ENCODE data around the gene FBXL14. TPM values are rescaled to one million over a fixed set of nuclear protein-coding genes. Genes with fewer than 3 reads are reported as not detected.

The FBXL14 gene
- total and polyA plus RNA-seq, 9 of the 15 experiments (the other 6 are each of a cell fraction or from before 2014, with no cell fraction given), result 0.13 to 9.8 (median 3.3) TPM

GRCh38 chr12:1584326-1584725, 10.1 kb downstream of the FBXL14 start:
- Histone ChIP-seq H3K27ac (ENCODE audit: extremely low read depth, low read depth, low read length) (no peak overlapping the region), H3K36me3 (ENCODE audit: control insufficient read depth, insufficient read depth, low read length) (no peaks in the 10 kb centered on the region), H3K4me2 (ENCODE audit: insufficient read depth, low read length) (no peak overlapping the region), H3K27me3 (ENCODE audit: control insufficient read depth in 2 of 2, insufficient read depth in 2 of 2, low read length in 2 of 2) (no peaks in the 10 kb centered on the region), H3K4me3 (no peak overlapping the region), H3K9me1 (ENCODE audit: control insufficient read depth, insufficient read depth, low read length) (no peaks in the 10 kb centered on the region), H3K79me2 (ENCODE audit: control insufficient read depth, insufficient read depth, low read length) (no peaks in the 10 kb centered on the region; the same call in 2 of the 3 replicates), H4K20me1 (replicated peaks; ENCODE audit: control insufficient read depth, insufficient read depth, low read length) (no peaks in the 10 kb centered on the region), H3K9me3 (replicated peaks; ENCODE audit: control insufficient read depth, insufficient read depth, low read depth, low read length) (no peaks in the 10 kb centered on the region), H3K4me1 (replicated peaks in 1 of 2; ENCODE audit: control insufficient read depth in 2 of 2, insufficient read depth in 2 of 2, low read length in 2 of 2) (peaks cover 0 to 2% of the 10 kb centered on the region in 2 experiments; a peak in 2 of 5 replicates), H2AFZ (ENCODE audit: low read depth, low read length) (no peak overlapping the region), H3K9ac (ENCODE audit: insufficient read depth in 1 of 2, low read depth in 2 of 2, low read length in 2 of 2) (no peak overlapping the region)
- 76% methylated on average over 4 of the region's 4 CpGs for WGBS (ENCODE audit: insufficient coverage, low coverage, missing lambda C conversion rate)
- no TSS peak for BruUV-seq (replicated peaks)
- in situ Hi-C loops (cut with MboI) (loop anchor here (25.0 kb wide), 2 partner anchors 297 to 1022 kb away; no protein-coding TSS in a partner anchor), intact Hi-C loops (cut with micrococcal nuclease) (no loop called here)
- DNase-seq (ENCODE audit: extremely low read depth in 1 of 4, low spot score in 3 of 4) (no peak), FAIRE-seq (no peak), ATAC-seq (no peak)
- ChIA-PET POLR2A (interaction anchor here (1.7 kb wide), 1 partner anchor 467 kb away, joined by 14 read pairs; no protein-coding TSS in a partner anchor), CTCF (ENCODE audit: low intra/inter-chr PET ratio) (interaction anchor here (0.6 to 2.9 kb wide), 3 partner anchors 305 to 1112 kb away, joined by 4 to 25 read pairs (median 4); no protein-coding TSS in a partner anchor)
- no peak for TF ChIP-seq BCL6 (CRISPR knock-in tag; IDR thresholded peaks at IDR 0.05)
- TF ChIP-seq, protein P1, sequence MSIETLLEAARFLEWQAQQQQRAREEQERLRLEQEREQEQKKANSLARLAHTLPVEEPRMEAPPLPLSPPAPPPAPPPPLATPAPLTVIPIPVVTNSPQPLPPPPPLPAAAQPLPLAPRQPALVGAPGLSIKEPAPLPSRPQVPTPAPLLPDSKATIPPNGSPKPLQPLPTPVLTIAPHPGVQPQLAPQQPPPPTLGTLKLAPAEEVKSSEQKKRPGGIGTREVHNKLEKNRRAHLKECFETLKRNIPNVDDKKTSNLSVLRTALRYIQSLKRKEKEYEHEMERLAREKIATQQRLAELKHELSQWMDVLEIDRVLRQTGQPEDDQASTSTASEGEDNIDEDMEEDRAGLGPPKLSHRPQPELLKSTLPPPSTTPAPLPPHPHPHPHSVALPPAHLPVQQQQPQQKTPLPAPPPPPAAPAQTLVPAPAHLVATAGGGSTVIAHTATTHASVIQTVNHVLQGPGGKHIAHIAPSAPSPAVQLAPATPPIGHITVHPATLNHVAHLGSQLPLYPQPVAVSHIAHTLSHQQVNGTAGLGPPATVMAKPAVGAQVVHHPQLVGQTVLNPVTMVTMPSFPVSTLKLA (conservative IDR thresholded peaks at IDR 0.05), result no peak
- TF ChIP-seq JUND (IDR thresholded peaks at IDR 0.05; ENCODE audit: borderline replicate concordance, low read depth, low read length), result no peak
- no peak for TF ChIP-seq JUND (tag; IDR thresholded peaks at IDR 0.05; ENCODE audit: borderline replicate concordance, low read depth, low read length)
- TF ChIP-seq TAF9B (IDR thresholded peaks at IDR 0.05; ENCODE audit: partially characterized antibody), result no peak
- no peak for TF ChIP-seq CTCFL (IDR thresholded peaks at IDR 0.05; ENCODE audit: borderline replicate concordance, insufficient read depth, low read depth, low read length, poor library complexity, severe bottlenecking)
- TF ChIP-seq PCBP1 (IDR thresholded peaks at IDR 0.05; ENCODE audit: low read depth, low read length, poor library complexity, severe bottlenecking), result no peak
- TF ChIP-seq TEAD4 (IDR thresholded peaks at IDR 0.05; ENCODE audit: low read length), result no peak
- no peak for TF ChIP-seq TEAD4 (CRISPR knock-in tag; IDR thresholded peaks at IDR 0.05; ENCODE audit: borderline replicate concordance)
- TF ChIP-seq, protein P2, sequence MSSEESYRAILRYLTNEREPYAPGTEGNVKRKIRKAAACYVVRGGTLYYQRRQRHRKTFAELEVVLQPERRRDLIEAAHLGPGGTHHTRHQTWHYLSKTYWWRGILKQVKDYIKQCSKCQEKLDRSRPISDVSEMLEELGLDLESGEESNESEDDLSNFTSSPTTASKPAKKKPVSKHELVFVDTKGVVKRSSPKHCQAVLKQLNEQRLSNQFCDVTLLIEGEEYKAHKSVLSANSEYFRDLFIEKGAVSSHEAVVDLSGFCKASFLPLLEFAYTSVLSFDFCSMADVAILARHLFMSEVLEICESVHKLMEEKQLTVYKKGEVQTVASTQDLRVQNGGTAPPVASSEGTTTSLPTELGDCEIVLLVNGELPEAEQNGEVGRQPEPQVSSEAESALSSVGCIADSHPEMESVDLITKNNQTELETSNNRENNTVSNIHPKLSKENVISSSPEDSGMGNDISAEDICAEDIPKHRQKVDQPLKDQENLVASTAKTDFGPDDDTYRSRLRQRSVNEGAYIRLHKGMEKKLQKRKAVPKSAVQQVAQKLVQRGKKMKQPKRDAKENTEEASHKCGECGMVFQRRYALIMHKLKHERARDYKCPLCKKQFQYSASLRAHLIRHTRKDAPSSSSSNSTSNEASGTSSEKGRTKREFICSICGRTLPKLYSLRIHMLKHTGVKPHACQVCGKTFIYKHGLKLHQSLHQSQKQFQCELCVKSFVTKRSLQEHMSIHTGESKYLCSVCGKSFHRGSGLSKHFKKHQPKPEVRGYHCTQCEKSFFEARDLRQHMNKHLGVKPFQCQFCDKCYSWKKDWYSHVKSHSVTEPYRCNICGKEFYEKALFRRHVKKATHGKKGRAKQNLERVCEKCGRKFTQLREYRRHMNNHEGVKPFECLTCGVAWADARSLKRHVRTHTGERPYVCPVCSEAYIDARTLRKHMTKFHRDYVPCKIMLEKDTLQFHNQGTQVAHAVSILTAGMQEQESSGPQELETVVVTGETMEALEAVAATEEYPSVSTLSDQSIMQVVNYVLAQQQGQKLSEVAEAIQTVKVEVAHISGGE (CRISPR knock-in tag; IDR thresholded peaks at IDR 0.05), result no peak
- no peak for TF ChIP-seq POLR3A (IDR thresholded peaks at IDR 0.05; ENCODE audit: borderline replicate concordance, extremely low read depth, insufficient read depth, insufficient read length)
- TF ChIP-seq TCF7L2 (IDR thresholded peaks at IDR 0.05; ENCODE audit: low read depth, low read length), result no peak
